ENCODE data around the gene PAIP2B. TPM values are rescaled to one million over a fixed set of nuclear protein-coding genes. Genes with fewer than 3 reads are reported as not detected.

The PAIP2B gene
- total and polyA plus RNA-seq, 9 of the 15 experiments (the other 6 are each of a cell fraction or from before 2014, with no cell fraction given), result 0.18 to 0.38 (median 0.25) TPM

GRCh38 chr2:71206271-71206670 is 20.6 kb downstream of the PAIP2B start (continued):
- TF ChIP-seq E4F1 (CRISPR knock-in tag; IDR thresholded peaks at IDR 0.05; ENCODE audit: borderline replicate concordance), result no peak
- TF ChIP-seq TCF15 (CRISPR knock-in tag; IDR thresholded peaks at IDR 0.05), result no peak
- TF ChIP-seq CCAR2 (IDR thresholded peaks at IDR 0.05; ENCODE audit: low read depth, low read length), result no peak
- no peak for TF ChIP-seq CREM (IDR thresholded peaks at IDR 0.05; ENCODE audit: low read depth)
- TF ChIP-seq FOXJ3 (CRISPR knock-in tag; IDR thresholded peaks at IDR 0.05), result no peak
- no peak for TF ChIP-seq KDM5B (IDR thresholded peaks at IDR 0.05; ENCODE audit: insufficient replicate concordance, low read depth, low read length)
- no peak for TF ChIP-seq ZNF282 (CRISPR knock-in tag; IDR thresholded peaks at IDR 0.05)

- Histone ChIP-seq H3K36me3 (ENCODE audit: control insufficient read depth, insufficient read depth, low read length) (no peaks in the 10 kb centered on the region), H2AFZ (ENCODE audit: low read depth, low read length) (no peak overlapping the region), H3K9me1 (ENCODE audit: control insufficient read depth, insufficient read depth, low read length) (no peaks in the 10 kb centered on the region), H3K4me1 (replicated peaks in 1 of 2; ENCODE audit: control insufficient read depth in 2 of 2, insufficient read depth in 2 of 2, low read length in 2 of 2) (no peaks in the 10 kb centered on the region), H3K4me2 (ENCODE audit: insufficient read depth, low read length) (no peak overlapping the region), H4K20me1 (replicated peaks; ENCODE audit: control insufficient read depth, insufficient read depth, low read length) (no peaks in the 10 kb centered on the region), H3K79me2 (ENCODE audit: control insufficient read depth, insufficient read depth, low read length) (no peaks in the 10 kb centered on the region), H3K27ac (ENCODE audit: extremely low read depth, low read depth, low read length) (no peak overlapping the region), H3K27me3 (ENCODE audit: control insufficient read depth in 2 of 2, insufficient read depth in 2 of 2, low read length in 2 of 2) (peaks cover 3 to 5% of the 10 kb centered on the region in 2 experiments; a peak in 3 of 5 replicates), H3K9me3 (replicated peaks; ENCODE audit: control insufficient read depth, insufficient read depth, low read depth, low read length) (no peaks in the 10 kb centered on the region), H3K9ac (ENCODE audit: insufficient read depth in 1 of 2, low read depth in 2 of 2, low read length in 2 of 2) (no peak overlapping the region), H3K4me3 (no peak overlapping the region)
- whole genome bisulfite sequencing (ENCODE audit: insufficient coverage, low coverage, missing lambda C conversion rate), result 0% methylated on average over 3 of the region's 3 CpGs
- FAIRE-seq (no peak), ATAC-seq (no peak), DNase-seq (ENCODE audit: extremely low read depth in 1 of 4, low spot score in 3 of 4) (no peak)
- intact Hi-C loops (cut with micrococcal nuclease), result no loop called here
- BruUV-seq (replicated peaks), result no TSS peak
- POLR2A ChIA-PET, result no interaction called here
- in situ Hi-C loops (cut with MboI), result no loop called here
- CTCF ChIA-PET (ENCODE audit: low intra/inter-chr PET ratio), result interaction anchor here (1.6 kb wide), 1 partner anchor 91 kb away, joined by 3 read pairs; no protein-coding TSS in a partner anchor
- TF ChIP-seq U2AF2 (optimal IDR thresholded peaks at IDR 0.05; ENCODE audit: low read depth, low read length) (no peak), ZNF655 (CRISPR knock-in tag; IDR thresholded peaks at IDR 0.05) (no peak), MXD1 (CRISPR knock-in tag; IDR thresholded peaks at IDR 0.05; ENCODE audit: borderline replicate concordance, poor library complexity, severe bottlenecking) (no peak), FOXJ2 (tag; IDR thresholded peaks at IDR 0.05) (no peak)
These were observed 35.3 kb downstream of the PAIP2B start for GRCh38 chr2:71191570-71191943.

All from K562 (cell line).